ENCODE data around the gene UBE3B.

GRCh38 chr12:109476807-109477184 lies 638 bp upstream of the UBE3B start:
- TF ChIP-seq CTCF (IDR thresholded peaks at IDR 0.05; ENCODE audit: insufficient read depth, low read length) (no peak), POLR2AphosphoS5 (IDR thresholded peaks at IDR 0.05; ENCODE audit: low read depth) (no peak), REST (IDR thresholded peaks at IDR 0.05; ENCODE audit: insufficient replicate concordance, low read depth) (no peak), GABPA (IDR thresholded peaks at IDR 0.05; ENCODE audit: low read depth) (no peak)
